Activated CD8-positive, alpha-beta memory T cell treated with anti-CD3 and anti-CD28 coated beads for 4 hours (primary cell): ENCODE measurements around the gene ANO2.
"Not testable (repeated sequence)": the region's sequence is repeated elsewhere in the genome, so short reads cannot be mapped to it uniquely, and the experiment has no call there.

Experiments used
- DNase-seq, 2 donors: peaks; one replicate each; pipeline ENCODE4 v3.0.0-alpha.2; 2020; ENCODE audit warnings: low read depth in 2 of 2

Gene ANO2

DNA sequence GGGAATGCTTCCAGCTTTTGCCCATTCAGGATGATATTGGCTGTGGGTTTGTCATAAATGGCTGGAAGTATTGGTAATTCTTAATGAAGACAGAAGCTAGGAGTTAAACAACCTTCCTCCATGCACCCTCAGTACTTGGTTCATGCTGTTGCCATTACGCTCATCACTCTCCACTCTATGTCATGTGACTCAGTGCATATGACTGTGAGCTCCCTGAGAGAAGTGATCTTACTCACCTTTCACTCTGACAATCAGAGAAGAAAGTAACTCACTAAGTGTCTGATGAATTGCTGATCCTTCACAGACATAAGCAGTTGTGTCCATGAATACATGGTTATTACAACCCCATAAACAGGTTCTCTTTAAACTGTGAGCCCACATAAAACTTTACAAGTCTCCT, 275.4 kb downstream of the ANO2 start:
- DNase-seq, result not testable (repeated sequence)

DNA sequence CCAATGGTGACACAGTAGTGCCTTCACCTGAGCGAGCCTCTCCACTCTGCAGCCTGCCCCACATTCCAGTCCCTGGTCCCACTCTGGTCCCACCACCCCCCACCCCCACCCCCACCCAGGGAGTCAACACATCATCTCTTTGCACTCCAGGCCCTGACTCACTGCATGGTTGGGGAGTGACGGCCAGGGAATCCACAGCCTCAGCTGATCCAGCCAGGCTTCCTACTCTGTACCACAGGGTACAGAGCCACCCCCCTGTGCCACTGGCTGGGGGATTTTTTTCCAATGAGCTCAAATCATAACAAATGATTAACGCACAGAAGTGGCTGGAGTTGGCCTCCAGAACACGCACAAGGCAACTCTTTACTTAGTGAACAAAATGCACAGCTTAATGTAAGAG, 279.4 kb downstream of the ANO2 start:
- DNase-seq, result no peak

DNA sequence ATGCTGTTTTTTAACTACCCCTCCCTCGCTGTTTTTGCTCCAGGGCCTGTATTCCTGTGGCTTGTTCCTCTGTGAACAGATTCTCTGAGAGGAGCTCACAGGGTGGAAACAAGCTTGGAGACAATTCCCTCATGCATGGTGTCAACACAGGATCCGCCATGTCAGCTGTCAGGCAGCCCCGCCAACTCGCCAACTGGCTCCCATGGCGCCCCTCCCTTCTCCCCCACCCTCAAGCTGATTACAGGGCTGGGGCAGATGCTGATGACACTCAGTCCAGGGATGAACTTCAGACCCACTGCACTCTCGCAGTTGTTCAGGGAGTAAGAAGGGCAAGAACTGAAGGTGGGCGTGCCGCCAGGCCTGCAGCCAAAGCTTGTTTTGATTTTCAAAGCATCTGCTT, 283.2 kb downstream of the ANO2 start:
- DNase-seq, result no peak

DNA sequence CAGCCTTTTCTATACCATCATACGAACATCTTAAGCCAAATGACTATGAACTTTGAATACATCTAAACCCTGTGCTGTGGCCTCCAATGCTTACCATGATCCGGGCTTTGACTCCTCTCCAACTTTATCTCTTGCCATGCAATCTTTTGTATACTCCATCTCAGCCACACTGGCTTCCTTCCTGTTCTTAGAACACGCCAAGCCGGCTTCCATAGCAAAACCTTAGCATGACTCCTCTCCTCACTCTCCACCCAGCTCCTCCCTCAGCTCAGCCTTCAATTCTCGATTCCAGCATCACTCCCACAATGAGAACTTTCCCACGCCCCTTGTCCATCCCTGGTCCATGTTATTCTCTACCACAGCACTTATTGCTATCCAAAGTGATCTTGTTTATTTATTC, 284.8 kb downstream of the ANO2 start:
- DNase-seq, result no peak

DNA sequence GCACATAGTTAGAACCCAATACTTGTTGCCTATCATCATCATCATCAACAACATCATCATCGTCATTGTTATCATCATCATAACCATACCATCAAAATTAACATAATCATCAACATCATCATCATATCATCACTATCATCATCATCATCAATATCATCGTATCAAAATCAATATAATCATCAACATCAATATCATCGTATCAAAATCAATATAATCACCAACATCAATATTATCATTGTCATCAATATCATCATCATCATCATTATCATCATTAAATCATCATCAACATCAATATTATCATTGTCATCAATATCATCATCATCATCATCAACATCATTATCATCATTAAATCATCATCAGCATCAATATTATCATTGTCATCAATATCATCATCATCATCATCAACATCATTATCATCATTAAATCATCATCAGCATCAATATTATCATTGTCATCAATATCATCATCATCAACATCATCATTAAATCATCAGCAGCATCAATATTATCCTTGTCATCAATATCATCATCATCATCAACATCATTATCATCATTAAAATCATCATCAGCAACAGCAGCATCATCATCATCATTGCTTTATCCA, 286.6 kb downstream of the ANO2 start:
- not testable (repeated sequence) for DNase-seq

- no peak for DNase-seq
Observed at GRCh38 chr12:5656836-5657235, 288.2 kb downstream of the ANO2 start.

- no peak for DNase-seq
Observed at GRCh38 chr12:5655120-5655519, 289.9 kb downstream of the ANO2 start.

DNA sequence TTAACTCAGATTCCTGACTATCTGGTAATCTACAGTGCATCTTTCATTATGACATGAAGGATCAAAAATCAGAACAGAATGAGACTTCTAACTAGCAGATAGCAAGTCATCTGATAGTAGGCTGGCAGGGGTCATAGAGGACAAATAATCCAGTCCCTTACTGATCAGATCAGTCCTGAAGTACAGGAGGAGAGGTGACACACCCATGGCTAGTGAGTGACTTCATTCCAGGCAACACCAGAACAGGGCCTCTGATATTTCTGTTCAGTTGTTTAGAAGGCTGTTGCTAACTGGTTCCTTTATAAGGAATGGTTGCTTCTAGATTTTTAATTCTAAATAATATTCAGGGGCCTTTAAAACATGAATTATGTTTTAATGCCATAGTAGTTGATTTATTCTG, 291.0 kb downstream of the ANO2 start:
- no peak for DNase-seq

DNA sequence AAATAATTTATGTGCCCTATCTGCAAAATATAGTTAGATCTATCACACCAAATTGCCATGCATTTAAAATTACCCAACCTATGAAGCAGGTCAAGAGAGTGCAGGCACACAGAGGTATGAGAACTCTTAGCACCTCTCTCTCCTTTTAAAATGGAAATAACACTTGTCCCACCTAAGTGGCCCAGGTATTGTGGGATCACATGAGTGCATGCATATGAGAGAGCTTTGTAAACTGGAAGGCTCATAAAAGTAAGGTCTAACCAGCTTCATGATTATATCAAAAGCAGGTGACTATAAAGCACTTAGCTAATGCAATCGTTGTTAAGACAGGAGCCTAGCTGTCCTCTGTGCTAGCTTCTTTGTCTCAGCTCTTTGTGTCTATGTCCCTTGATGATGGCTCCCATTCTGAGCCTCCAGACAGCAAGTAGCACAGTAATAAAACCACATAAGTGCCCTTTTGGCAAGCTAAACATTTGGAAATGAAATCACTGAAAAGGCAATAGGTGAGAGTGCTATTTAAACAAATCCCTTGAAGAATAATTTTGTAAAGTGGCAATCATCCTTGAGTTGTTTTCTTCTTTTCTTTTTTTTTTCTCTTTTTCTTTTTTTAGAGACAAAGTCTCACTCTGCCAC, 294.1 kb downstream of the ANO2 start:
- DNase-seq, result no peak

GRCh38 chr12:5650281-5650680, 294.8 kb downstream of the ANO2 start:
- DNase-seq, result no peak

DNA sequence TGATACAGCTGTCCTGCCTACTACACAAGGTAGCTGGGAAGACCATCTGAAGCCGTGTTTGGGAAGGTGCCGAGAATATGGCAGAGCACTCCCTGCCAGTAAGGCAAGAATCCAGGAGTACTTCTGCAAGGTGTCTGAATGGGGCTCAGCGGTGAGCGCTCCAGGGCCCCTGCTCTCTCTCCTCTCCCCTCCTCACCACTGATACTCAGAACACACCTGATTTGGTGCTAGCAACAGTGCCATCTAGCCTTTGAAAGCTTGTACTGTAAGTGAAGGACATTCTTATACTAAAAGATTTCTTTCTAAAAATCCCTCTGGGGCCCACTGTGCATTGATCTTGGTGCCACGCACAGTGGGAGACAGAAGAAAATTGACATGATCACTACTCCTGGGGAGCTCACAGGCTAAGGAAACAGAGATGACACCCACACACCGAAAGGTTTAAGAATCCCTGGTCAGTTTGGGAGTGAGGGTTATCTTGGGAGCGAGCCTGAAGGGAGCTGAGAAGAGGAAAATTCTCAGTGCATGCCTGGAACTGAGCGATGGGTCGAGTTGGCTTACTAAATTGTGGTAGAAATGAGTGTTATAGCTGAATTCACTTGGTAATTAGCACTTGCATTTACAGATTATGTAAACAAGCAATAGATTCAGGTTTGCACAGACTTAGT, 296.2 kb downstream of the ANO2 start:
- DNase-seq, result no peak

- no peak for DNase-seq
Observed at GRCh38 chr12:5643266-5643665, 301.8 kb downstream of the ANO2 start.

DNA sequence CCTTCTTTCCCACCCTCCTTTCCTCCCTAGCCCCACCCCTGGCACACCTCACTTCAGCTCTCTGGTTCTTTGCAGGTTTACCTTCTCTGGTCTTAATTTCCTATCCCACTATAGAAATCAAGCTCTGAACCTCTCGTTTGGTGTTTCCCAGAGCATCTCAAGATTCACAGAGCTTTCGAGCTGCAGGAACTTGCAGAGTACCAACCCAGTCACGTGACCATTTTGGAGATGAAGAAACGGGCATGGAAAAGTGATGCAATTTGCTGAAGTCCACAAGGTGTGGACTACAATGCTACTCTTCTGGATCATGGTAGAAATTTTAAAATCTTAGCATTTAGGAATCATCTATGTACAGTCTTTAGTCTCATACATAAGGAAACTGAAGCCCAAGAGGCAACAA, 307.4 kb downstream of the ANO2 start:
- DNase-seq, result no peak

DNA sequence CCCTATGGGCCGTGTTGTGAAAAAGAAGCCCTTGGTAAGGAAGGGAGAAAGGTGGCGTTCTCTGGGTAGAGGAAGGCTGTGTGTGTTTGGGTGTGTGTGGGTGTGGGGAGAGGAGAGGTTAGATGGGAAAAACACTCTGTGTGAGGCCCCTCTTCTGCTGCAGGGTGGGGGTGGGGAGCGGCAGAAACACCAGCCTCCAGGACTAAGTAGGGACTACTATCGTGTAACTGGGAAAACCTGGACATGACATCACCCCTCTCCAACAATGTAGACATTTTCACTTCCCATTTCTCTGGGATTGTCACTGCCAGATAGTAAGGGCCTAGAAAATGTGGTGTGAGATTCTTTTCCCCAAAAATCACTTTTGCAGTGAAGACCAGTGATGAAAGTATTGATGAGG, 308.2 kb downstream of the ANO2 start:
- DNase-seq, result no peak

- no peak for DNase-seq
Observed at GRCh38 chr12:5633106-5633505, 312.0 kb downstream of the ANO2 start.

GRCh38 chr12:5632453-5632852, 312.6 kb downstream of the ANO2 start:
- no peak for DNase-seq

DNA sequence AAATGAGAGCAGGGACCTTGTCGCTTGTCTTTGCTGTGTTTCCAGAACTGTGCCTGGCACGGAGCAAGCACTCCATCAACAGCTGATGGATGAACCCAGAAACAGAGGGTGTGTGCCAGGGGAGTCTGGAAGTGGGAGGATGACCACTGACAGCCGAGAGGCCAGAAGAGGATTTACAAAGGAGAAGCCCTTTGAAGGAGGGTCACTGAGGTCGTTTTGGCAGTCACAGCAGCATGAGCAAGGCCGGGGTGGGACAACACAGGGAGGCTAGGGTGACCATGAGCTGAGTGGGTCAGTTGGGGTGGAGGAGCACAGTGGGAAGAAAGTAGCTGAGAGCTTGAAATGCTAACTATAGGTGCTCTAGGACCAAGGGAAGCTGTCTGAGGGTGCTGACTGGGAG, 313.6 kb downstream of the ANO2 start:
- DNase-seq, result no peak

DNA sequence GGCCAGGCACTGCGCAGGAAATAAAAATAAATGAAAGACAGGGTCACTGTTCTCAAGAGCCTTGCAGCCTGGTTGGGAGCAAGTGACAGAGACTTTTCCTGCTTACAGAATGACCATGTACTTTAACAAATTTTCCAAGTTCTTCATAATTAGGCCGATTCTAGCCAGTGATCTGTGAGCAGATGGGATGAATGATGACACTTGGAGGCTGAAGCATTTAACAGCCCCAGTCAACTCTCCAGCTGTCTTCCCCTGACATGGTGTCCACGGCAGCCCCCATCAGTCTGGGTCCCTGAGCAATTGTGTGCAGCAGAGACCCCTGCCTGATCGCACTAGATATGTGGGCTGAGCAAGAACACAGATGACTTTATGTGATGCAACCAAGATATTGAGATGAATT, 314.3 kb downstream of the ANO2 start:
- no peak for DNase-seq

GRCh38 chr12:5628501-5628900, 316.6 kb downstream of the ANO2 start:
- no peak for DNase-seq

DNA sequence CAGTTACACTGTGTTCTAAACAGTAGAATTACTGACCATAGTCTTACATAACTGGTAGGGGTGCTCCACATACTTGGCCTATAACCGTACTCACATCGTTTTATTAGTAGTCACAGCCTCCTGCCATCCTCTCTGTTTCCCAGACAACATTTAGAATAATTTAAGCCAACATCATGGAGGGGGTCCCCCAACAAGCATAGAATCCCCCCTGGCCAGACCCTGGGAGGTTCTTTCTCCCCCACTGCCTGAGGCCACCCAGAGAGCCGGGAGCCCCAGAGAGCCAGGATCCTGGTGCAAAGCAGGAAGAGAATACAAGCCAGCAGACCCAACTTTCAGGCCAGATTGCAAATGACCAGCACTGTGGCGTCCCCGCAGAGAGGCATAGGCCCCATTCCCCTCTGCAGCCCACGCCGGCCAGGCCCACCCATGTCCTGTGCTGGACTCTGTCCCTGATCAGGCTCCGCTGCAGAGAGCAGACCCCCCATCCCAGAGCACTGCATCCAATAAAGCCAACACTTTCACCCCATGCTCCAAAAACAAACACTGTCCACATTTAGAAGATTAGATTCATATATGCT, 317.9 kb downstream of the ANO2 start:
- DNase-seq, result no peak

- DNase-seq, result no peak
Observed at GRCh38 chr12:5626151-5626550, 318.9 kb downstream of the ANO2 start.

- DNase-seq, result no peak
Observed at GRCh38 chr12:5624486-5625272, 320.4 kb downstream of the ANO2 start.
